Stimulated activated CD4-positive, alpha-beta T cell treated with anti-CD3 and anti-CD28 coated beads, Interleukin-15, amount 100 ng/mL, for 24 hours (primary cell): Measurements from ENCODE around the gene ANKRD17.
"Not testable (repeated sequence)": the region's sequence is repeated elsewhere in the genome, so short reads cannot be mapped to it uniquely, and the experiment has no call there.

Experiments
- DNase-seq: peaks from one replicate; pipeline ENCODE4 v3.0.0-alpha.2; 2020

Gene ANKRD17

GRCh38 chr4:73258686-73259570 is at the start of gene ANKRD17:
Gene ANKRD17 (minus strand): TSS chr4:73258798. CDS start chr4:73258668, 130 bp downstream.
- DNase-seq = peak; percentile 92

GRCh38 chr4:73308286-73308685 is 49.7 kb upstream of the ANKRD17 start:
- DNase-seq = no peak

GRCh38 chr4:73303711-73304110 is 45.1 kb upstream of the ANKRD17 start:
- no peak for DNase-seq

- DNase-seq = no peak
Observed at GRCh38 chr4:73299548-73300280, 41.1 kb upstream of the ANKRD17 start.

- DNase-seq = not testable (repeated sequence)
Observed at GRCh38 chr4:73292661-73293060, 34.1 kb upstream of the ANKRD17 start.

GRCh38 chr4:73281982-73282381 is 23.4 kb upstream of the ANKRD17 start:
- no peak for DNase-seq

- DNase-seq = no peak
Observed at GRCh38 chr4:73281396-73281795, 22.8 kb upstream of the ANKRD17 start.

GRCh38 chr4:73277201-73277600 is 18.6 kb upstream of the ANKRD17 start:
- no peak for DNase-seq

- no peak for DNase-seq
Observed at GRCh38 chr4:73275318-73275654, 16.7 kb upstream of the ANKRD17 start.

- no peak for DNase-seq
Observed at GRCh38 chr4:73272816-73273215, 14.2 kb upstream of the ANKRD17 start.

GRCh38 chr4:73267050-73267449 is 8.5 kb upstream of the ANKRD17 start:
- no peak for DNase-seq

- no peak for DNase-seq
Observed at GRCh38 chr4:73259571-73260090, 1.0 kb upstream of the ANKRD17 start.

GRCh38 chr4:73258436-73258685 is 237 bp downstream of the ANKRD17 start:
- no peak for DNase-seq

- DNase-seq = no peak
Observed at GRCh38 chr4:73257651-73258435, 755 bp downstream of the ANKRD17 start.

- peak; percentile 70 for DNase-seq
Observed at GRCh38 chr4:73257234-73257633, 1.4 kb downstream of the ANKRD17 start.

GRCh38 chr4:73255847-73256246 is 2.8 kb downstream of the ANKRD17 start:
- DNase-seq = not testable (repeated sequence)

- DNase-seq = no peak
Observed at GRCh38 chr4:73252001-73252400, 6.6 kb downstream of the ANKRD17 start.

- no peak for DNase-seq
Observed at GRCh38 chr4:73251384-73251783, 7.2 kb downstream of the ANKRD17 start.

- DNase-seq = no peak
Observed at GRCh38 chr4:73250642-73251041, 8.0 kb downstream of the ANKRD17 start.

GRCh38 chr4:73248821-73249220 is 9.8 kb downstream of the ANKRD17 start:
- DNase-seq = no peak

GRCh38 chr4:73248416-73248815 is 10.2 kb downstream of the ANKRD17 start:
- DNase-seq = no peak

- no peak for DNase-seq
Observed at GRCh38 chr4:73247100-73247499, 11.5 kb downstream of the ANKRD17 start.

GRCh38 chr4:73245955-73246354 is 12.6 kb downstream of the ANKRD17 start:
- DNase-seq = no peak
